Measurements from ENCODE around the gene NRG3. TPM values are rescaled to one million over a fixed set of nuclear protein-coding genes. Genes with fewer than 3 reads are reported as not detected.

Gene NRG3
- total and polyA plus RNA-seq, 2 of the 8 experiments (the other 6 are each of a cell fraction or from before 2014, with no cell fraction given) = 4.2 to 5.0 TPM

- TF ChIP-seq TAF7 (optimal IDR thresholded peaks at IDR 0.05; ENCODE audit: borderline replicate concordance, low read depth, low read length) (no peak), USF2 (IDR thresholded peaks at IDR 0.05; ENCODE audit: low read length) (no peak), SIRT6 (IDR thresholded peaks at IDR 0.05; ENCODE audit: low read length) (no peak)
Observed at GRCh38 chr10:82361256-82361655, 486.3 kb downstream of the NRG3 start (continued).
